Fibroblast of lung (primary cell): ENCODE measurements around the gene KRTAP17-1.

Experiments used
- CTCF ChIP-seq, 2 donors: IDR thresholded peaks in 1 of 2; conservative IDR thresholded peaks in 1 of 2; 1 replicate in 1 of 2; 2 replicates in 1 of 2; pipeline ENCODE4 v1.5.1; 2011 to 2012; ENCODE audit warnings: low read length in 2 of 2, control low read depth in 1 of 2, inconsistent platforms in 1 of 2, low read depth in 1 of 2, mild to moderate bottlenecking in 1 of 2
- EZH2 ChIP-seq: IDR thresholded peaks from 2 replicates; pipeline ENCODE4 v1.5.1; 2012; ENCODE audit warnings: low read length, control low read depth, mild to moderate bottlenecking; ENCODE audit errors: missing control alignments

GRCh38 chr17:41334385-41335305 lies 19.1 kb upstream of the KRTAP17-1 start:
- TF ChIP-seq CTCF (conservative IDR thresholded peaks at IDR 0.05 in 1 of 2, IDR thresholded peaks at IDR 0.05 in 1 of 2; ENCODE audit: low read depth in 1 of 2, low read length in 2 of 2) = no peak
- TF ChIP-seq EZH2 = no peak
